Body of pancreas (tissue), 4 donors: ENCODE results near the gene SLC22A23.

Source experiments
- CTCF ChIP-seq, 7 experiments: fragments of 450-650 bp in 4 of 7; fragments of 200-600 bp in 3 of 7; sonication (generic) in 3 of 7; IDR thresholded peaks; one replicate each; pipeline ENCODE4 v1.5.1; 2016 to 2019; ENCODE audit warnings: antibody characterized with exemption in 7 of 7
- POLR2A ChIP-seq, 3 donors: fragments of 450-650 bp; IDR thresholded peaks; one replicate each; pipeline ENCODE4 v1.6.1; 2016; ENCODE audit warnings: antibody characterized with exemption in 3 of 3, mild to moderate bottlenecking in 2 of 3

GRCh38 chr6:3268680-3269079 lies 188.2 kb downstream of the SLC22A23 start:
- TF ChIP-seq CTCF (IDR thresholded peaks at IDR 0.05): no peak
- no peak for TF ChIP-seq POLR2A (IDR thresholded peaks at IDR 0.05)
